Ovary (tissue), 3 donors: ENCODE results near the gene PPDPF.

Experiments
- POLR2A ChIP-seq: fragments of 450-650 bp; IDR thresholded peaks from one replicate; pipeline ENCODE4 v1.6.1; 2017; ENCODE audit warnings: antibody characterized with exemption, mild to moderate bottlenecking, moderate library complexity
- TF ChIP-seq, protein P1 (sequence below), 3 donors: fragments of 450-650 bp in 2 of 3; fragments of 200-600 bp in 1 of 3; IDR thresholded peaks; one replicate each; pipeline versions ENCODE4 v1.5.1 to v1.8.0; 2016 to 2022; ENCODE audit warnings: antibody characterized with exemption in 3 of 3, mild to moderate bottlenecking in 1 of 3
- donor health status: DM: no; HTN: no; CAD: no.

DNA sequence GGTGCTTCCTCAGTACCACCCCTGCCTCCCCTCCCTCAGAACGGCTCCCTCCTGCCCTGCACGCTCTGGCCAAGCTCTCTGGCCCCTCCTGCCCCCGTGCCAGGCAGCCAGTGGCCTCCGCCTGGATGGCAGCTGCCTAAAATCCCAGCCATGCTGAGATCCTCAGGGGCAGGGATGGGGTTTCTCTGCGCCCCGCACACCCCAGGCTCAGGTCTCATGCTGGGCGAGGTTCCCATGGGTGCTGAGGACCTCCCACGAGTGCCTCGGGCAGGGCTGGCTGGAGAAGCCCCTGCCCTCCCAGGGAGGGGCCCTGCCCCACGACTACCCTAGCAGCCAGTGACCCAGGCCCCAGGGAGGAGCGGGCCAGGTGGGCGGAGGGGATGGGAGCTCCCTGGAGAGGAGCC lies 13.9 kb downstream of the PPDPF start:
- TF ChIP-seq, protein P1, sequence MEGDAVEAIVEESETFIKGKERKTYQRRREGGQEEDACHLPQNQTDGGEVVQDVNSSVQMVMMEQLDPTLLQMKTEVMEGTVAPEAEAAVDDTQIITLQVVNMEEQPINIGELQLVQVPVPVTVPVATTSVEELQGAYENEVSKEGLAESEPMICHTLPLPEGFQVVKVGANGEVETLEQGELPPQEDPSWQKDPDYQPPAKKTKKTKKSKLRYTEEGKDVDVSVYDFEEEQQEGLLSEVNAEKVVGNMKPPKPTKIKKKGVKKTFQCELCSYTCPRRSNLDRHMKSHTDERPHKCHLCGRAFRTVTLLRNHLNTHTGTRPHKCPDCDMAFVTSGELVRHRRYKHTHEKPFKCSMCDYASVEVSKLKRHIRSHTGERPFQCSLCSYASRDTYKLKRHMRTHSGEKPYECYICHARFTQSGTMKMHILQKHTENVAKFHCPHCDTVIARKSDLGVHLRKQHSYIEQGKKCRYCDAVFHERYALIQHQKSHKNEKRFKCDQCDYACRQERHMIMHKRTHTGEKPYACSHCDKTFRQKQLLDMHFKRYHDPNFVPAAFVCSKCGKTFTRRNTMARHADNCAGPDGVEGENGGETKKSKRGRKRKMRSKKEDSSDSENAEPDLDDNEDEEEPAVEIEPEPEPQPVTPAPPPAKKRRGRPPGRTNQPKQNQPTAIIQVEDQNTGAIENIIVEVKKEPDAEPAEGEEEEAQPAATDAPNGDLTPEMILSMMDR (IDR thresholded peaks at IDR 0.05): no peak
- TF ChIP-seq POLR2A: no peak
